ENCODE data around the gene PRDX6. TPM values are rescaled to one million over a fixed set of nuclear protein-coding genes. Genes with fewer than 3 reads are reported as not detected.
A peak's percentile ranks its signal among the peaks of the same experiment; 100 is the strongest.

The PRDX6 gene
- total and polyA plus RNA-seq, 2 of the 8 experiments (the other 6 are each of a cell fraction or from before 2014, with no cell fraction given), result 348 to 677 TPM

GRCh38 chr1:173432331-173432730 lies 44.8 kb upstream of the PRDX6 start:
- CTCF ChIA-PET (ENCODE audit: partially characterized antibody), result interaction anchor here (0.9 to 4.3 kb wide), 13 partner anchors 7 to 392 kb away, joined by 3 to 44 read pairs (median 3); partner anchors contain the start of gene PRDX6

More at GRCh38 chr1:173432331-173432730, 44.8 kb upstream of the PRDX6 start:
- H2BK15ac ChIP-seq (ENCODE audit: low read length), result no peak overlapping the region
- H2BK12ac ChIP-seq (ENCODE audit: low read depth, low read length), result no peak overlapping the region
- no peak overlapping the region for H3K18ac ChIP-seq (ENCODE audit: extremely low read depth, low read length)
- H3K27me3 ChIP-seq (replicated peaks in 1 of 4; ENCODE audit: control insufficient read depth in 3 of 4, extremely low read depth in 1 of 4, insufficient read depth in 3 of 4, low read length in 3 of 4), result no peaks in the 10 kb centered on the region
- no peaks in the 10 kb centered on the region for H3K79me1 ChIP-seq (ENCODE audit: low read depth, low read length)
- no peak overlapping the region for H2BK5ac ChIP-seq (ENCODE audit: low read depth, low read length)
- POLR2A ChIA-PET (ENCODE audit: partially characterized antibody), result no interaction called here
- H2AK5ac ChIP-seq (ENCODE audit: low read depth, low read length), result no peak overlapping the region
- H3K23ac ChIP-seq (ENCODE audit: insufficient read length), result no peak overlapping the region
- H3K14ac ChIP-seq (ENCODE audit: insufficient read length), result no peak overlapping the region
- FAIRE-seq (no peak), DNase-seq (ENCODE audit: low read depth in 1 of 2, low spot score in 2 of 2) (peak in 1 of 2 experiments; percentile 6)
- H3K4me1 ChIP-seq (replicated peaks in 1 of 4; ENCODE audit: control insufficient read depth in 3 of 4, insufficient read depth in 4 of 4, low read length in 3 of 4), result peaks cover 3 to 19% (median 10%) of the 10 kb centered on the region in 4 experiments; a peak in 5 of 7 replicates
- H2BK20ac ChIP-seq (ENCODE audit: low read length), result no peak overlapping the region
- no peaks in the 10 kb centered on the region for H3K79me2 ChIP-seq (ENCODE audit: control insufficient read depth in 1 of 2, insufficient read depth in 2 of 2, low read length in 2 of 2)
- no peak overlapping the region for H3K4ac ChIP-seq (replicated peaks; ENCODE audit: insufficient read length, low read depth, low read length)
- no peaks in the 10 kb centered on the region for H3K36me3 ChIP-seq (ENCODE audit: control insufficient read depth in 2 of 4, insufficient read depth in 4 of 4, low read length in 3 of 4)
- TF ChIP-seq MAX (IDR thresholded peaks at IDR 0.05), result no peak
- TF ChIP-seq HDAC6 (IDR thresholded peaks at IDR 0.05; ENCODE audit: low read depth, low read length), result no peak
- TF ChIP-seq SIRT6 (IDR thresholded peaks at IDR 0.05; ENCODE audit: low read length), result no peak
- TF ChIP-seq SP2 (IDR thresholded peaks at IDR 0.05; ENCODE audit: low read length), result no peak
- TF ChIP-seq ASH2L (IDR thresholded peaks at IDR 0.05; ENCODE audit: low read length), result no peak
- TF ChIP-seq EP300 (IDR thresholded peaks at IDR 0.05; ENCODE audit: borderline replicate concordance in 1 of 2, low read depth in 2 of 2, low read length in 2 of 2), result no peak
- no peak for TF ChIP-seq RNF2 (IDR thresholded peaks at IDR 0.05; ENCODE audit: borderline replicate concordance, low read depth, low read length, missing control alignments, poor library complexity, severe bottlenecking)
- no peak for TF ChIP-seq BCL11A (IDR thresholded peaks at IDR 0.05; ENCODE audit: low read depth in 2 of 2, low read length in 2 of 2)
- no peak for TF ChIP-seq POLR2A (IDR thresholded peaks at IDR 0.05; ENCODE audit: control extremely low read depth in 1 of 2, low read depth in 2 of 2, low read length in 2 of 2)
- no peak for TF ChIP-seq TAF1 (IDR thresholded peaks at IDR 0.05; ENCODE audit: low read depth, low read length)
- TF ChIP-seq RBBP5 (IDR thresholded peaks at IDR 0.05; ENCODE audit: borderline replicate concordance, low read depth, low read length), result no peak
- no peak overlapping the region for H3K4me2 ChIP-seq (ENCODE audit: insufficient read depth in 1 of 2, low read depth in 2 of 2, low read length in 2 of 2)
- H3K23me2 ChIP-seq (ENCODE audit: low read depth, low read length), result no peaks in the 10 kb centered on the region
- no peak overlapping the region for H4K5ac ChIP-seq (ENCODE audit: insufficient read length, low read depth, low read length)
- H2AFZ ChIP-seq (ENCODE audit: low read length), result no peak overlapping the region
- H3K4me3 ChIP-seq (ENCODE audit: extremely low read depth in 1 of 4, insufficient read depth in 2 of 4, low read depth in 3 of 4, low read length in 4 of 4), result no peak overlapping the region
- no peak overlapping the region for H4K8ac ChIP-seq (ENCODE audit: extremely low read depth, insufficient read depth, low read length)
- H2BK120ac ChIP-seq (replicated peaks; ENCODE audit: low read depth, low read length), result peak overlapping the region; percentile 36
- H3K56ac ChIP-seq (replicated peaks; ENCODE audit: insufficient read length, low read depth, low read length), result no peak overlapping the region
- no peak overlapping the region for H3K9ac ChIP-seq (replicated peaks in 1 of 4; ENCODE audit: extremely low read depth in 1 of 4, low read depth in 3 of 4, low read length in 3 of 4)
- no peaks in the 10 kb centered on the region for H3K9me3 ChIP-seq (ENCODE audit: insufficient read depth in 2 of 2, low read depth in 1 of 2, low read length in 1 of 2)
- no peak overlapping the region for H3K27ac ChIP-seq (ENCODE audit: low read depth, low read length)
- H4K91ac ChIP-seq (replicated peaks; ENCODE audit: insufficient read length, low read length), result no peak overlapping the region
- no peaks in the 10 kb centered on the region for H4K20me1 ChIP-seq (replicated peaks in 1 of 2; ENCODE audit: control insufficient read depth in 1 of 2, insufficient read depth in 2 of 2, low read length in 2 of 2)
- 78% methylated on average over 2 of the region's 2 CpGs; no CpG with 5 or more reads in 1 of the 2 experiments for WGBS, 2 experiments (ENCODE audit: extremely low coverage in 1 of 2, insufficient coverage in 1 of 2, insufficient read length in 1 of 2, insufficient replicate concordance in 2 of 2, low coverage in 1 of 2, low lambda C conversion rate in 2 of 2, missing lambda C conversion rate in 1 of 2)

Data from H1 (cell line).